NCI-H226 (cell line): Measurements from ENCODE around the gene FOXI2.

Source experiments
- DNase-seq: peaks from one replicate; pipeline ENCODE4 v3.0.0-alpha.2; 2015

FOXI2 gene

DNA sequence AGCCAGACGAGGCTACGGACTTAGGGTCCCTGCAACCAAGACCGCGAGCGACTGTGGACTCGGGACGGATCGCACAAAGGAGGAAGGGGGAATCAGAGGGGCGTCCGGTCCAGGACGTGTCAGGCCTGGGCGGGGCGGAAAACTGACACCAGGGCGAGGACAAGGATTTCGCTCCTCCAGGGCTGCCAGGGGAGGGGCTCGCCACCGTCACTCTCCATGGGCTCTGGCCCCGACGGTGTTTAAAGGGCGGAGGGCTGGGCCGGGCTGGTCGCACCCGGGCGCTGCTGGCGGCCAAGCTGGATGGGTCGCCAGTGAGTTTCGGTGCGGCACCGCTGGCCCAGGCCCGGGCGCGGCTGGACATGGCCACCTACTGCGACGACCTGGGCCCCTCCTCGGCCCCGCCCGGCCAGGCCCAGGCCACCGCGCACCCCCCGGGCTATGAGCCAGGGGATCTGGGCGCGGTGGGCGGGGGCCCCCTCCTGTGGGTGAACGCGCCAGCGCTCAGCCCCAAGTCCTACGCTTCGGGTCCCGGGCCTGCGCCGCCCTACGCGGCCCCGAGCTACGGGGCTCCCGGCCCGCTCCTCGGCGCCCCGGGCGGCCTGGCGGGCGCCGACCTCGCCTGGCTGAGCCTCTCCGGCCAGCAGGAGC is at the start of gene FOXI2:
Gene FOXI2, plus strand, starts transcription at position 271 of the 648 bp plus-strand sequence. Its CDS starts 89 bp downstream, at position 360.
- DNase-seq = no peak

DNA sequence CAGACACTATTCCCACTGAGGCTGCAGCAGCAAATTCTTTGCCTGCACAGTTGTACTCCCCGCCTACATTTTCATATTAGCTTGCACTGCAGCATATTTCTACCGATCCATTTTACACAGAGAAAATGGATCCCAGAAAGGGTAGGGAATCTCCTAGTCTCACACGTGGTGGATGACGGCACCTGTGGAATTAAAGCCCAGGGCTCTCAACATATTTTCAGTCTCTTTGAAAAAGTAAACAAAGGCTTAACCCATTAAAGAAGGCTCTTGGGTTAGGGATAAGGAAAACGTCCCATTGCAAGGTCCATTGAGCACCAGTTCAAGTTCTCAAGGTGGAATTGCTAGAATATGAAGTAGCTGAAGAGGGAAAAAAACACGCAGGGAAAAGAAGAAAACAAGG is 49.4 kb upstream of the FOXI2 start:
- no peak for DNase-seq

DNA sequence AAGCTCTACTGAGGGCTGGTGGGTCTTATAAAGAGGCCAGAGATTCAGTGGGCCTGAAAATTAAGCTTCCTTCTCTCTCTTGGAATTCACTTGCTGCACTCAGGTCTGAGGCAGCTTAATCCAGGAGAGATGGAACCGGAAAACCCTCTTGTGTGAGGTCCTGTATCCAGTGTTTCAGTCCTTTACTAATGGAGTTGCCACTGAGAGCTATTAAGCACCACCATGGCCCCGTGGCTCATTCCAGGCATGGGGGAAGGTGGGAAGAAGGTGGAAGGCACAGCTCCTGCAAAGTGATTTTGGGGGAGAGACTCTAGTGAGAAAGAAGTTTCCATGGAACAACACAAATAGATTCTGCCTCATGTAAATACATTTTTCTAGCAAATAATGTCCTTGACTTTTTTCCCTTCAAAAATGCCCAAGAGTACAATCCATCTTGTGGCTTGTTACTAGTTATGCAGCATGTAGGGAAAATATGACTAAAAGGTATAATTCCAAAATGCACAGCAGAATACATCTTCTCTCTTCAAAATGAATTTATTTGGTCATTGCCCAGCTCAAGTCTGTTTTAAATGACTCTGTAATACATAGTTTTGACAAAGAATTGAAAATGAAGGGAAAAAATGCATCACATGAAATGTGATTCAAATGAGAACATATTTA is 46.7 kb upstream of the FOXI2 start:
- DNase-seq = no peak

DNA sequence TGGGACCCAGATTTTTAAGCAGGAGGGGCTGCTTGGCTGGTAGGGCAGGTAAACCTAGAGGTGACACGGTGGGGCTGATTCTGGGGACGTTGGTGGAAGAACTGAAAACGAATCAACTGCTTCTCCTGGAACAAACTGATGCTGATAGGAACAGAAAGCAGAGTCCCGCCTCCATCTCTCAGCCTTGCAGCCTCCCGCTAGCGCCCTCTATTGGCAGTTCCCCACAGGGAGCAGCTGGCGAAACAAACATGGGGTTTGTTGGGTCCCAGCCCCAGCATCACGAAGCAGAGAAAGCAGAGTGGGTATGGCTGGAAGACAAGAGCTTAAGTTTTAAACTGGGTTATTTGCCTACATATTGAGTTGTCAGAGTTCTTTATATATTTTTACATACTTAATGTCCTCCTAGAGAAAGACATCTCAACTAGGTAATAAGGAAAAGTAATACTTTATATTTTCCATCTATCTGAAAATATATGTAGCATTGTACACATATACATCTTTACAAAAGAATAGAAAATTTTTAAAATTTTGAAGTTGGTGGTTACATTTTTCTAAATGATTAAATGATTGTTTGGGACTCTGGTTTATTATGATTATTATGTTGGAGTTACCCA is 42.3 kb upstream of the FOXI2 start:
- no peak for DNase-seq

DNA sequence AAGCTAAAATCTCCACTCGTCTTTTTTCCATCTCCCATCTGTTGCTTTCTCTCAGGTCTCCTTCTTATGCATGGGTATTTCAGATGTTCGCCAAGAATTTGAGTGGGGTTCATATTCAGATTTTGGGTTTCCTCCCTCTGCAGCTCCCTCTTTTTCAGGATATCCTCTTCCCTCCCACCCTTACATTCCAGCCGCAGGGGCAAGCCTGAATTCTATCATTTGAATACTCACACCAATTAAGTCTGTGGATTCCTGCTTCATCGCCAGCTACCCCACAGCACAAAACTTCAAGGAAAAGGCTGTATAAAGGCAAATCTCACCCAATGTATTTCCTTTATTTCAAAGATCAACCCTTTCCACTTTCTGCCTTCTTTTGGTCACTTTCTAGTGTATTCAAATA is 41.6 kb upstream of the FOXI2 start:
- DNase-seq = no peak

DNA sequence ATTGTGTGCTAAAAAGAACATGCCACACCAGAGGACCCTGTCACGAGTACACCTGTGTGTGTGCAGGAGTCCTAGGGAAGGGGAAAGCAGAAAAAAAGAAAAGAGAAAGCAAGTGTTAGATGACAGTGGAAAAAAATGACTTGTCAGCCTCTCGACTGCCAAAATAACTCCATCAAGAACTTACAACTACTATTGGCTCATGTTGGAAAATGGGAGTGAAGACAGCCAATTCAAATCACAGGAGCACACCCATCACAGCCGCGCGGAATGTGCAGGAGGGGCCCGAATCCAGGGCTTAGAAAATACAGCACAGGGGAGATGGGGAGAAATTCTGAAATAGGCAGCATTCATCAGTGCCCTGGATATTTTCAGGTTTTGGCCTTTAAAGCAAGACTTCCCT is 38.1 kb upstream of the FOXI2 start:
- DNase-seq = no peak

DNA sequence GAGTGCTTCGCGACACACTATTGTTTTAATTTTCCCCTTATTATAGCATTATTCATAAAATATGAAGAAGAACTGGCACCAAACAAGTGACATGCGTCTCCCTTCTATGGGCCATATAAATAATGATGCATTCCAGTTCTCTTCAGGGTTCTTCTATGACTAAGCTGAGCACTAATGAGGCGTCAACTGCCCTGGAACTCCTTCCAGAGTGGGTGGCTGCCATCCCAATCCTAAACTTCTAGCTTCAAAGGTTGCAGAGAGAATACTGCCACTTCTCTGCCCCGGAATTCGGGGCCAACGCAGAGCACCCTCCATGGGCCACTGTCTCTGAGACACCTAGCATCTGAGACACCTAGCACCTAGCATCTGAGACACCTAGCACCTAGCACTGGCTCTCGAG is 37.7 kb upstream of the FOXI2 start:
- DNase-seq = no peak

DNA sequence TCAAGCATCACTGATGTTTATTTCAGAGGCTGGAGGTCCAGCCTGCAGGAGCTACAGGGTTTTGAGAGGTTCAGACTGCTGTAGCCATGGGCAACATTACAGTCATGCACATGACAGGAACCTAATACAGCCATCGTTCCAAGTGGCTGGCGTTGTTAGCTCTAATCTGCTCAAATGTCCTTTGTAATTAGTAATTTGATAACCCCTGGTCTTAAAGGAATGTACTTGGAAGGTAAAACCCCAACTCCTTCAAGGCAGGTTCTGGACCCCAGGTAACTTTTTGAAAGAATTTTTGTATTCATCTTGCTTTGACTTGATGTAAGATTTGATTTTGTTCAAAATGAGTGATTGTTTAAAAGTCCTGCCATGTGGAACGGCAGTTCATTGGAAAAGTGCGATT is 34.7 kb upstream of the FOXI2 start:
- no peak for DNase-seq

DNA sequence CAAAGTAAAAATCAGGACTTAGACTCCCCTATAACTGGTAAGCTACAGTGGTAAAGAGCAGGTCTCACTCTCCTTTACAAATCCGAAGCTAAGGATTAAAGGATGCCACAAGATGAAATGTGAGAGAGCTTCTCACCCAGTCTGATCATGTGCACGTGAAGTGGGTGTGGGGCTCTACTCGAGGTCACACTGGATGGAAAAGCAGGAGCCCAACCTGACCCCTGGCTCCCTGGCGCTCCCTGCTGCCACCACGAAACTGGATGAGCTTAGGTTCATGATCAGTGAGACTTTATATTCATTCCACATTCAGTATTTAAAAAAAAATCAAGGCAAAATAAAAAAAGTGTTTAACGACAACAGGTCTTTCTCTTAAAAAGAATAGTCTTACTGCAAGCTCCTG is 21.7 kb upstream of the FOXI2 start:
- no peak for DNase-seq

DNA sequence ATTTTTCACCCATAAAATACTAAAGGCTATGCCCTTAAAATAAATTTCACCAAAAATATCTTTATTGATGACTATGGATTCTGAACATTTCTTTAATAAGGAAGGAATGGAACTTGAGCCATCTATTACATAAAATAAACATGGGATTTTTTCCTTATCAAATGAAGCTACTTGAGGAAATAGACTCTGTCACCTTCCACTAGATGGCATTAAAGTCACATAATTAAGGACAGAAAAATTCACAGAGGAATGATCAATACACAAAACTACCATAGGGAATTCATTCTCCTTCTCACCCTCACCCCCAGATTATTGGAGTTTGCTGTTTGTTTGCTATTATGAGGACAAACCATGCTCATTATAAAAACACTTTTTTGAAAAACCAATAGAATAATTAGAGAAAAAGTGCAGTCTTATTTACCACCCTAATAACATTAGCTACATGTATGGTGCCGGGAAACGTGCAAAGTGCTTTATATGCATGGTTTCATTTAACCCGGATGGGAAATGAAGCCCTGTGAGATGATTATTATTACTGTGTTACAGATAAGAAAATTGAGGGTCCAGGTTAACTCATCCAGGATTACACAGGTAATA is 21.1 kb upstream of the FOXI2 start:
- no peak for DNase-seq

DNA sequence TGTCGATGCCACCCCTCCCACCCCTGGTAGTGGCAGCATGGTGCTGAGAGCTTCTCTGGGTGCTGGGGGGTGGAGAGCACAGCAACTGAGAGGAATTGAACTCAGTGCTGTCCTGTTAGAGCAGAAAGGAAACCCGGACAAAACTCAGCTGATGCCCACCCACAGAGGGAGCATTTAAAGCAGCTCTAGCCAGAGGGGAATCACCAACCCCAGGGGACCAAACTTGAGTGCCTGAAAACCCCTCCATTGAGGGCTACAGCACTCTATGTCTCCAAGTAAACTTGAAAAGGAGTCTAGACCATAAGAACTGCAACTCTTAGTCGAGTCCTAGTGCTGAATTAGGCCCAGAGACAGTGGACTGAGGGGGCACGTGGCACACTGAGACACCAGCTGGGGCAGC is 16.8 kb upstream of the FOXI2 start:
- no peak for DNase-seq

DNA sequence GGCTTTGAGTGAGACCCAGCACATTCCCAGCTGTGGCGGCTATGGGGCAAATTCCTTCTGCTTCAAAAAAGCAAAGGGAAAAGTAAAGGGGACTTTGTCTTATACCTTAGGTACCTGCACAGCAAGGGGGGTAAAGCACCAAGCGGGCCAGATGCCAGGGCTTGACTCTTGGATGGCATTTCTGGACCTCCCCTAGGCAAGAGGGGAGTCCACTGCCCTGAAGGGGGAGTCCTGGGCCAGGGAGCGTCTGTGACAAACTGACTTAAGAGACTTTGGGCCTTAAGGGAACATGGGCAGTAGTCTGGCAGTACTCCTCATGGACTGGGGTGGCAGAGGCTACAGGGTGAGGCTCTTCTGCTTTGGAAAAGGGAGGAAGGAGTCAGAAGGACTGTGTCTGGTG is 16.1 kb upstream of the FOXI2 start:
- no peak for DNase-seq

DNA sequence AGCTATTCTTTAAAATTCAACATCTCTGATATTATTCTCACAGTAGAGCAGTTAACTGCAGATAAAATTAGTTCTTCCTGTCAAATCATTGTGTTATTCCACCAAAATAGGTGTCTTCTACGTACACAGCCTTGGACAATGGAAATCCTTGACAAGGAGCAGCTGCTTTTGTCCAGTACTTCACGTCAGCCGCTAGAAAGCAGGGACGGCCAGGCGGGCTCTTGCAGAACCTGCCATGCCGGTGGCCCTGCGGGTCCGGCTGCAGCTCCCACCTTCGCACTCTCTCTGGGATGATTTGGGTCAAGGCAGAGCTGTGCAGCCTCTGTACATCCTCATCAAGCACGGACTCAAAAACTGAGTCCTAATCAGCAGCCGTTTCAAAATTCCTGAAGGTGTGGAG is 2.2 kb upstream of the FOXI2 start:
- no peak for DNase-seq

DNA sequence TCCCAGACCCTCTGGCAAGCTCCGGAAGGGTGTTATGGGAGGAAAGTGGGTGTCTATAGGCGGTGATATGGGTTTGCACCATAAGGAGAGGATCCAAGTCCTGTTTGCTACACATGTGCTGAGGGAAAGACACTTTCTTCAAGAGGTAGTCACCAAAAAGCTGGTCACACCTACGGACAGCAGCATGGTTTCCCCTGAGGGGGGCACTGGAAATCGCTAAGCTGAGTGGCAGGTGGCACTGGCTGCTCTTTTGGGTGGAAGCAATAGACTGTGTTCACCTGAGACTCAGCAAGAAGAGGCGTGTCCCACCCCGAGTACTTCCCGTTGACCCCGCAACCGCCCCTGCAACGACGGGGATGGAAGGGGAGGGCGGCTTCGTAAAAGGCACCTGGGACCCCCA is 1.8 kb upstream of the FOXI2 start:
- DNase-seq = no peak

DNA sequence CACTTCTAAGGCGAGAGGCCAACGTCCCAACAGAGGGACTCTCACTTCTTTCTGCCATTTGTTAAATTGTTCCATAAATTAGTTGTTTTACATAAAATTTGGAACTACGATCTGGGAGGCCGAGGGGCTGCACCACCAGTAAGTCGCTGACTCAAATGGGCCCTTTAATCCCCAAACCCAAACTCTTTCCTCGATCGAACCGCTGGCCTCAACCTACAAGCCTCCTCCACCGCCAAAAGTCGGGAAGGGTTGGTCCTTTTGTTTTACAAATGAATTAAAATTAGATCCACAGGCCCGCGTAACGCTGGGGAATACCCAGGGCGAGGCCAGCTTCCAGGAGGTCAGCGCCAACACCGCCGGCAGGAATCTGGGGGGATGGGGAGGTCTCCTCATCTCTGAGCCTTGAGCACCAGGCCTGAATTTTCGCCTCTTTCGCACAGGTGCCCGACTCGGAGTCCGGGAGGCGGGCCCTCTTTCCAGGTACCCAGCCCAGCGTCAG is 1.2 kb upstream of the FOXI2 start:
- DNase-seq = no peak

DNA sequence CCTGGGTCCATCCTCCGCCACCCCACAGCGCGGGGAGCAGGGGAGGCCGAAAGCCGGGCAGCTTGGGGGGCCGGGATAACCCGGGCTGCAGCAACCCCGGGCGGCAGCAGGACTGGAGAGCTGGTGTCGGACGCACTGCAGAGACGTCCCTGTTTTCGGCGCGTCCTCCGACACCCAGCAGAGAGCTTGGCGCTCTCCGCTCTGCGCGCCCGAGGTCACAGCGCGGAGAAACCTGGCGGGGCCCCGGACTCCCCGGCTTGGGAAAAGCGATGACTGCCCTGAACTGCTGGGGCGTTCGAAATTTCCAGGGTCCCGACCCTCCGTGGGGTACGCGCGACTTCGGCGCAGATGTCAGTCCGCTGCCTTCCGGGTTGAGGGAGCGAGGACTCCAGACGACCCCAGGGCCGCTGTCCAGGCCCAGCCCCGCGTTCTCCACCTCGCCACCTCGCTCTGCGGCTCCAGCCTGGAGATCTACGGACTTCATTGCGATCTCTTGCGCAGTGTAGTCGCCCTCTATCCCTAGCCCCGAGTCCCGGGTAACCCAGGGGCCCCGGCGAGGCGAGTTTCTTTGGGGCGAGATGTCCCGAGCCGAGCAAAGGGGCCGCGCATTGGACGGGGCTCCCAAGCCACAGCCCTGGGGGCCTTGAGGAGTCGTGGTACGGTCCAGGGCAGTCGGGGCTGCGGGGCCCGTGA is 617 bp upstream of the FOXI2 start:
- no peak for DNase-seq

DNA sequence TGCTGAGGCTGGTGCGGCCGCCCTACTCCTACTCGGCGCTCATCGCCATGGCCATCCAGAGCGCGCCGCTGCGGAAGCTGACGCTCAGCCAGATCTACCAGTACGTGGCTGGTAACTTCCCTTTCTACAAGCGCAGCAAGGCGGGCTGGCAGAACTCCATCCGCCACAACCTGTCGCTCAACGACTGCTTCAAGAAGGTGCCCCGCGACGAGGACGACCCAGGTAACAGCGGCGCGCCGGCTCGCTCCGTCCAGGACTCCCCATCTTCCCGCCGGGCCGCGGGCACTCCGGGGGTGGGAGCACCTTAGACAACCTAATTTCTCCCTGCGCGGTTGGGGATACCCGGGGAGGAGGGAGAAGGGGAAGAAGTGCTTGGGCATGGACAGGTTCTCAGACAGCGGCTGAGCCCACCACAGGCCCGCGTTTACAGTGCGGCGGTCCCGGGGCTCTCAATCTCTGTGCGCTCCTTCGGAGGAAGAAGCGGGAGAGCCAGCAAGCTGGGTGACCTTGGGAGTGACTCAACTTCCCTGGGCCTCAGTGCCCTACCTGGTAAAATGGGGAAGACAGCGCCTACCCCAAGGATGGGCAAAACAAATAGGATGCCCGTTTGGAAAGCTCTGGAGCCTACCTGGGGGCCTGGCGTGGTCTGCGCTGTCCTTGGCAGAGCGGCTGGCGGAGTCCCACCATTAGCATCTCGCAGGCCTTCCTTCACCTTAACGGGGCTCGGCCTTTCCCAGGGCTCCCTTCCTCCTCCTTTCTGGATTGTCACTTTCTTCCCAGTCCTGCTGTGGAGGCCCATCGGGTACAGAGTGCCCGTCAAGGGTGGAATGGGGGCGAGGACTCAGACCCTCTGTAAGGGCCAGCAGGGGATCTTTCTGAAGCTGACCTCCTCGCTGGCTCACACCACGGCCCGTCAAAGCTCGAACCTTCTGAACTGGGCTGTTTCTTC is 852 bp downstream of the FOXI2 start:
- DNase-seq = no peak

DNA sequence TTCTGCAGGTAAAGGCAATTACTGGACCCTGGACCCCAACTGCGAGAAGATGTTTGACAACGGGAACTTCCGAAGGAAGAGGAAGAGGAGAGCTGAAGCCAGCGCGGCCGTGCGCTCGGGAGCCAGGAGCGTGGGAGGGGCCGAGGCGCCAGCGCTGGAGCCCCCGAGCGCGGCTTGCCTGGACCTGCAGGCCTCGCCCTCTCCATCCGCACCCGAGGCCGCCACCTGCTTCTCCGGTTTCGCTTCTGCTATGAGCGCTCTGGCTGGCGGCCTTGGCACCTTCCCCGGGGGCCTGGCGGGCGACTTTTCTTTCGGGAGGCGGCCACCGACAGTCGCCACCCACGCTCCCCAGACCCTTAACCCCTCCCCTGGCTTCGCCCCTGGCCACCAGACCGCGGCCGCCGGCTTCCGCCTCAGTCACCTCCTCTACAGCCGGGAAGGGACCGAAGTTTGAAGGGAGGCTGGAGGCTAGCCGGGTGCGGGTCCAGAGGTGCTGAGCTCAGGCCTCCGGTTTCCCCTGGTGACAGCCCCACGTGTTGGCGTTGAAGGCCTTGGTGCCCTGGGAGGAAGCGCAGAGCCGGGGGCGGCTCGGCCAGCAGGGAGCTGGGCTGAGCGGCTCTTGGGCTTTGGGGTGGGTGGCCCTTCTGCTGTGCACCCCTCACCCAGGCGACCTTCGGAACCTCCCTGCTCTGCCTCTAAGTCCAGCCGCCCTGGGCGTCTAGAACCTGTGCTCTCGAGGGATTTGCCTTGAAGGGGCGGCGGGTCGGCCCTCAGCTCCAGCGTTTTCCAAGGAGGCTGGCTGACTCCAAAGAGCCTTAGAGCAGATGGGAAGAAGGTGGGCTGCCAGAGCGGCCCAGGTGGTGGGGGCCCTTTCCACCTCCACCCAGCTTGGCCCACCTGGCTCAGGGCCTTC is 1.8 kb downstream of the FOXI2 start:
- no peak for DNase-seq

DNA sequence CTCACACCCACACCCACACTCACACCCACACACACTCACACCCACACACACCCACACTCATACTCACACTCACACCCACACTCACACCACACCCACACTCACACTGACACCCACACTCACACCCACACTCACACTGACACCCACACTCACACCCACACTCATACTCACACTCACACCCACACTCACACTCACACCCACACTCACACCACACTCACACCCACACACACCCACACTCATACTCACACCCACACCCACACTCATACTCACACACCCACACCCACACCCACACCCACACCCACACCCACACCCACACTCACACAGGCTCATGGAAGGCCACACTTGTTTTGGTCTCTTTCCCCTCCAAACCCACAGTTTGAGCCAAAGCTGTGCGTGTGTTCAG is 2.9 kb downstream of the FOXI2 start:
- no peak for DNase-seq

DNA sequence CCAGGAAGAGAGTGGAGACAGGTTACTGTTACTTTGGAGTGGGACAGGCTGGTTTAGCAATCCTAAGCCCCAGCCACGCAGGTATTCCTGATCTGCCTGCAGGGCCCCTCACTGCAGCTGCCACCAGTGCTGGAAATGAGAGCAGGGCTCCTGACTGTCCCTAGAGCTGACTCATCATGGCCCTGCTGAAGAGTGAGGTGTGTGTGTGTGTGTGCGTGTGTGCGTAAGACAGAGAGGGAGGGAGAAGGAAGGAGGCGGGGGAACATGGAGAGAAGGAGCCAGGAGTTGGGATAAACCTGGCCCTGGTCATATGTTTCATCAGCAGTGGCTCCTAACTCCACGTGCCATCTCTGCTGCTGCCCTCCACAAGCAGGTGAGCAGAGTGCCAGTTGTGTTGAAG is 3.6 kb downstream of the FOXI2 start:
- DNase-seq = no peak

DNA sequence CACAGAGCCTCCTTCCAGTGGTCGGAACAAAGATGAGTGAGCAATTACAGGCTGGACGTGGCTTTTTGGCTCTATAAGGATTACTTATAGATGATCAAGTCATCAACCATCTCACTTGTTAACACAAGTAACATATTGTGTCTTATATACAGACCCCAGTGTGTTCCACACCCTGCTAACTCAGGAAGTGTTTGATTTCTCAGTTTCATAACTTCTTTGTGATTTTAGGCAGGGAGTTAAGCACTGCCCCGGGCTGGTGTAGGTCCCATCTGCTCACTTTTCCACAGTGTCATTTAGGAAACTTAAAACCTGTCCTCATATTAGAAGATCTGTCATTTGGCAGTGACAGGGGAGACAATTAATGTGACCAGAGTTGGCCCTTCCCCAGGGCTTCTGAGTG is 6.2 kb downstream of the FOXI2 start:
- no peak for DNase-seq
